OCI-LY7 (cell line): ENCODE measurements around the gene RFX8. TPM values are rescaled to one million over a fixed set of nuclear protein-coding genes. Genes with fewer than 3 reads are reported as not detected.

Experiments
- BruUV-seq: library from RNA; stranded (reverse); fragments of 400-500 nt; replicated peaks from 2 replicates; lab custom pipeline; 2021; lab: Mats Ljungman, UMichigan
- CTCF ChIA-PET: fragments of 300-600 bp; sonication (Branson Sonifier 250); formaldehyde crosslinking; loops from one replicate; lab custom pipeline; 2022; ENCODE audit warnings: antibody characterized with exemption; ENCODE audit not compliant: unreplicated experiment; lab: Charles Lee
- POLR2A ChIA-PET: fragments of 300-600 bp; sonication (Branson Sonifier 250); formaldehyde crosslinking; loops from one replicate; lab custom pipeline; 2022; ENCODE audit warnings: antibody characterized with exemption; lab: Charles Lee
- DNase-seq: peaks from one replicate; pipeline ENCODE4 v3.0.0-alpha.2; 2015; ENCODE audit warnings: low spot score
- H2AFZ ChIP-seq: fragments of 200-600 bp; sonication (generic), shearing (Covaris generic); 2 replicates; pipeline ENCODE4 v1.6.1; 2014; ENCODE audit warnings: mild to moderate bottlenecking, antibody characterized with exemption, low read length, moderate library complexity
- H3K27ac ChIP-seq: fragments of 200-600 bp; sonication (generic); 2 replicates; pipeline ENCODE4 v1.5.1; 2014; ENCODE audit warnings: mixed run types, low read depth, mild to moderate bottlenecking, moderate library complexity, low read length, inconsistent platforms; ENCODE audit not compliant: poor library complexity, severe bottlenecking
- H3K36me3 ChIP-seq: fragments of 200-600 bp; sonication (generic); 2 replicates; pipeline ENCODE4 v1.6.1; 2014; ENCODE audit warnings: mild to moderate bottlenecking, antibody characterized with exemption, low read length, moderate library complexity, mixed read lengths; ENCODE audit not compliant: insufficient read depth
- H3K4me1 ChIP-seq: fragments of 200-600 bp; sonication (generic); 2 replicates; pipeline ENCODE4 v1.5.1; 2014; ENCODE audit warnings: mild to moderate bottlenecking, low read length; ENCODE audit not compliant: insufficient read depth, poor library complexity, severe bottlenecking
- H3K4me2 ChIP-seq: fragments of 200-600 bp; sonication (generic); 2 replicates; pipeline ENCODE4 v1.6.1; 2014; ENCODE audit warnings: mild to moderate bottlenecking, low read length
- H3K4me3 ChIP-seq: fragments of 200-600 bp; sonication (generic); 2 replicates; pipeline ENCODE4 v1.5.1; 2014; ENCODE audit warnings: mild to moderate bottlenecking, low read depth, low read length; ENCODE audit not compliant: poor library complexity, severe bottlenecking
- H3K79me2 ChIP-seq: fragments of 200-600 bp; sonication (generic); 2 replicates; pipeline ENCODE4 v1.6.1; 2016; ENCODE audit warnings: low read depth, mild to moderate bottlenecking, low read length, moderate library complexity, mixed read lengths; ENCODE audit not compliant: insufficient read depth
- H3K9me2 ChIP-seq: fragments of 200-600 bp; sonication (generic); 2 replicates; pipeline ENCODE4 v1.6.1; 2016; ENCODE audit warnings: mild to moderate bottlenecking, low read length, mixed read lengths; ENCODE audit not compliant: insufficient read depth
- H3K9me3 ChIP-seq: fragments of 200-600 bp; sonication (generic); 2 replicates; pipeline ENCODE4 v1.6.1; 2014; ENCODE audit warnings: mild to moderate bottlenecking, mixed run types, low read length, mixed read lengths
- H4K20me1 ChIP-seq: fragments of 200-600 bp; sonication (generic); 2 replicates; pipeline ENCODE4 v1.6.1; 2014; ENCODE audit warnings: mild to moderate bottlenecking, antibody characterized with exemption, low read length, moderate library complexity, mixed read lengths; ENCODE audit not compliant: insufficient read depth
- CTCF ChIP-seq: fragments of 200-600 bp; sonication (generic); conservative IDR thresholded peaks from 2 replicates; pipeline ENCODE4 v1.5.1; 2014; ENCODE audit warnings: mild to moderate bottlenecking, antibody characterized with exemption, low read length, moderate library complexity, mixed read lengths
- EZH2phosphoT487 ChIP-seq: fragments of 200-600 bp; sonication (generic); IDR thresholded peaks from 2 replicates; pipeline ENCODE4 v1.6.1; 2018; ENCODE audit warnings: low read depth, borderline replicate concordance, mild to moderate bottlenecking, mixed run types, antibody characterized with exemption, low read length, moderate library complexity, mixed read lengths
- intact Hi-C: fragments of 100-400 bp; cut with micrococcal nuclease; formaldehyde crosslinking; loops from one replicate; pipeline ENCODE4 v1.10.0; 2022; ENCODE audit not compliant: unreplicated experiment
- total RNA-seq, 2 experiments: library from RNA; depleted of rRNA in 1 of 2; stranded (reverse); fragments of >200 nt in 1 of 2; shearing (Covaris generic) in 1 of 2; gene quantifications; 2 replicates each; pipeline ENCODE4 v1.2.3, GENCODE V29; 2014 to 2022

The RFX8 gene
- total RNA-seq, 2 experiments from 2014 or later, result not detected

GRCh38 chr2:101476605-101477208 is 1.8 kb upstream of the RFX8 start:
- POLR2A ChIA-PET, result no interaction called here
- intact Hi-C loops, result no loop called here

GRCh38 chr2:101473911-101474701 is 806 bp downstream of the RFX8 start:
- H2AFZ ChIP-seq, result no peak overlapping the region
- H4K20me1 ChIP-seq, result no peaks in the 10 kb centered on the region
- no peaks in the 10 kb centered on the region for H3K79me2 ChIP-seq
- CTCF ChIA-PET, result no interaction called here
- H3K4me1 ChIP-seq, result no peaks in the 10 kb centered on the region
- no peak for DNase-seq
- no peaks in the 10 kb centered on the region for H3K36me3 ChIP-seq
- no TSS peak for BruUV-seq
- no peaks in the 10 kb centered on the region for H3K9me2 ChIP-seq
- H3K9me3 ChIP-seq, result no peaks in the 10 kb centered on the region
- TF ChIP-seq CTCF (no peak), EZH2phosphoT487 (no peak)
- POLR2A ChIA-PET, result no interaction called here
- intact Hi-C loops, result no loop called here
- H3K4me3 ChIP-seq, result no peak overlapping the region
- no peak overlapping the region for H3K4me2 ChIP-seq
- H3K27ac ChIP-seq, result no peak overlapping the region

More at GRCh38 chr2:101476605-101477208, 1.8 kb upstream of the RFX8 start:
- Histone ChIP-seq H3K4me2 (no peak overlapping the region), H3K9me3 (no peaks in the 10 kb centered on the region), H4K20me1 (no peaks in the 10 kb centered on the region), H3K9me2 (no peaks in the 10 kb centered on the region), H3K36me3 (no peaks in the 10 kb centered on the region), H2AFZ (no peak overlapping the region), H3K4me3 (no peak overlapping the region), H3K79me2 (no peaks in the 10 kb centered on the region), H3K4me1 (no peaks in the 10 kb centered on the region), H3K27ac (no peak overlapping the region)
- CTCF ChIA-PET, result no interaction called here
- BruUV-seq, result no TSS peak
- no peak for DNase-seq
- TF ChIP-seq CTCF (no peak), EZH2phosphoT487 (no peak)

- ChIA-PET CTCF (no interaction called here), POLR2A (no interaction called here)
- no peak for DNase-seq
- H4K20me1 ChIP-seq, result no peaks in the 10 kb centered on the region
- H3K9me3 ChIP-seq, result no peaks in the 10 kb centered on the region
- intact Hi-C loops, result no loop called here
- H3K27ac ChIP-seq, result no peak overlapping the region
- no peaks in the 10 kb centered on the region for H3K4me1 ChIP-seq
- H3K4me2 ChIP-seq, result no peak overlapping the region
- H3K36me3 ChIP-seq, result no peaks in the 10 kb centered on the region
- H3K79me2 ChIP-seq, result no peaks in the 10 kb centered on the region
- no peaks in the 10 kb centered on the region for H3K9me2 ChIP-seq
- H2AFZ ChIP-seq, result no peak overlapping the region
- BruUV-seq, result no TSS peak
- H3K4me3 ChIP-seq, result no peak overlapping the region
- TF ChIP-seq EZH2phosphoT487 (no peak), CTCF (no peak)
These were observed 1.4 kb downstream of the RFX8 start for GRCh38 chr2:101473591-101473910.
